HCT116 (cell line): ENCODE results near the gene RPL13. TPM values are rescaled to one million over a fixed set of nuclear protein-coding genes. Genes with fewer than 3 reads are reported as not detected.

Source experiments
- ATAC-seq: fragments of 200-7000 bp; cut with Tn5 transposase; 2 replicates; pipeline ENCODE4 v1.9.1; 2020; ENCODE audit warnings: mild to moderate bottlenecking, moderate library complexity
- BruUV-seq: library from RNA; stranded (reverse); fragments of 400-500 nt; replicated peaks from 2 replicates; lab custom pipeline; 2021; lab: Mats Ljungman, UMichigan
- CTCF ChIA-PET: fragments of 300-600 bp; sonication (Branson Sonifier 250); formaldehyde crosslinking; loops from one replicate; lab custom pipeline; 2021; ENCODE audit warnings: antibody characterized with exemption; lab: Charles Lee
- POLR2A ChIA-PET: fragments of 300-600, 350-600 bp; sonication (Branson Sonifier 250); formaldehyde crosslinking; loops from one replicate; lab custom pipeline; 2021; ENCODE audit warnings: antibody characterized with exemption; lab: Charles Lee
- RAD21 ChIA-PET, 2 experiments: fragments of 300-600 bp; sonication (Branson Sonifier 250); formaldehyde crosslinking; loops; one replicate each; lab custom pipeline; 2023; ENCODE audit warnings: low total read pairs in 2 of 2; ENCODE audit not compliant: uncharacterized antibody in 2 of 2, unreplicated experiment in 2 of 2, low non-redundant PET in 1 of 2; lab: Charles Lee
- DNase-seq: peaks from one replicate; pipeline ENCODE4 v3.0.0-alpha.2; 2010; ENCODE audit warnings: low read depth, low spot score
- H2AFZ ChIP-seq: fragments of 200-600 bp; shearing (Covaris generic), sonication (generic); 2 replicates; pipeline ENCODE4 v1.6.1; 2017; ENCODE audit warnings: low read depth, mixed run types, mixed read lengths, antibody characterized with exemption, low read length; ENCODE audit not compliant: poor library complexity, severe bottlenecking
- H3K27ac ChIP-seq: 2 replicates; pipeline ENCODE4 v1.5.1; 2012; ENCODE audit warnings: low read depth, low read length
- H3K27me3 ChIP-seq: fragments of 200-600 bp; sonication (generic); 2 replicates; pipeline ENCODE4 v1.6.1; 2016; ENCODE audit warnings: mixed run types, low read length, mixed read lengths; ENCODE audit not compliant: insufficient read depth
- H3K36me3 ChIP-seq, 2 experiments: fragments of 200-500 bp in 1 of 2; fragments of 200-600 bp in 1 of 2; sonication (Bioruptor generic) in 1 of 2; sonication (generic) in 1 of 2; 2 replicates each; pipeline versions ENCODE4 v1.5.1 to v1.6.1; 2014 to 2016; ENCODE audit warnings: low read length in 2 of 2, inconsistent platforms in 1 of 2, mixed read lengths in 1 of 2, mixed run types in 1 of 2; ENCODE audit not compliant: insufficient read depth in 2 of 2, control insufficient read depth in 1 of 2
- H3K4me1 ChIP-seq, 2 experiments: fragments of 200-600 bp in 1 of 2; sonication (generic) in 1 of 2; 2 replicates each; pipeline versions ENCODE4 v1.5.1 to v1.6.1; 2012 to 2017; ENCODE audit warnings: low read length in 2 of 2, inconsistent platforms in 1 of 2, mild to moderate bottlenecking in 1 of 2, mixed read lengths in 1 of 2, mixed run types in 1 of 2, moderate library complexity in 1 of 2; ENCODE audit not compliant: insufficient read depth in 2 of 2, control insufficient read depth in 1 of 2
- H3K4me2 ChIP-seq: fragments of 200-600 bp; sonication (generic); 2 replicates; pipeline ENCODE4 v1.6.1; 2017; ENCODE audit warnings: mixed run types, low read length, mixed read lengths
- H3K4me3 ChIP-seq, 2 experiments: fragments of 200-600 bp in 1 of 2; sonication (generic) in 1 of 2; replicated peaks in 1 of 2; 2 replicates each; pipeline ENCODE4 v1.5.1; 2011 to 2016; ENCODE audit warnings: low read length in 2 of 2, control low read depth in 1 of 2, low read depth in 1 of 2, mild to moderate bottlenecking in 1 of 2, mixed read lengths in 1 of 2, mixed run types in 1 of 2
- H3K79me2 ChIP-seq: fragments of 200-600 bp; sonication (generic); 2 replicates; pipeline ENCODE4 v1.6.1; 2017; ENCODE audit warnings: mild to moderate bottlenecking, mixed run types, low read length, moderate library complexity, mixed read lengths; ENCODE audit not compliant: insufficient read depth
- H3K9ac ChIP-seq: fragments of 200-600 bp; sonication (generic); 2 replicates; pipeline ENCODE4 v1.6.1; 2016; ENCODE audit warnings: low read length, mixed read lengths
- H3K9me2 ChIP-seq: fragments of 200-600 bp; sonication (generic), shearing (Covaris generic); 2 replicates; pipeline ENCODE4 v1.6.1; 2017; ENCODE audit warnings: mixed run types, mild to moderate bottlenecking, moderate library complexity; ENCODE audit not compliant: insufficient read depth
- H3K9me3 ChIP-seq, 2 experiments: fragments of 200-500 bp in 1 of 2; fragments of 200-600 bp in 1 of 2; sonication (Bioruptor generic) in 1 of 2; sonication (generic) in 1 of 2; 2 replicates each; pipeline ENCODE4 v1.6.1; 2014 to 2017; ENCODE audit warnings: low read length in 2 of 2, mixed read lengths in 2 of 2, inconsistent platforms in 1 of 2, low read depth in 1 of 2, mild to moderate bottlenecking in 1 of 2, mixed run types in 1 of 2, moderate library complexity in 1 of 2; ENCODE audit not compliant: control insufficient read depth in 1 of 2, insufficient read depth in 1 of 2
- H4K20me1 ChIP-seq: fragments of 200-600 bp; sonication (generic), shearing (Covaris generic); 2 replicates; pipeline ENCODE4 v1.6.1; 2017; ENCODE audit warnings: mixed run types, mild to moderate bottlenecking, moderate library complexity; ENCODE audit not compliant: insufficient read depth
- CBX3 ChIP-seq: IDR thresholded peaks from 2 replicates; pipeline ENCODE4 v1.6.1; 2012; ENCODE audit warnings: low read depth
- CEBPB ChIP-seq: IDR thresholded peaks from 2 replicates; pipeline ENCODE4 v1.6.1; 2012; ENCODE audit warnings: low read depth
- EGR1 ChIP-seq: IDR thresholded peaks from 2 replicates; pipeline ENCODE4 v1.6.1; 2012; ENCODE audit warnings: low read depth
- EZH2 ChIP-seq: fragments of 200-600 bp; sonication (generic); IDR thresholded peaks from 2 replicates; pipeline ENCODE4 v1.6.1; 2017; ENCODE audit warnings: antibody characterized with exemption, mixed run types
- FOSL1 ChIP-seq: IDR thresholded peaks from 2 replicates; pipeline ENCODE4 v1.6.1; 2012; ENCODE audit warnings: low read depth
- JUND ChIP-seq: IDR thresholded peaks from 2 replicates; pipeline ENCODE4 v1.6.1; 2012
- POLR2A ChIP-seq: IDR thresholded peaks from 2 replicates; pipeline ENCODE4 v1.7.0; 2011; ENCODE audit warnings: borderline replicate concordance; ENCODE audit not compliant: insufficient read depth, insufficient read length; ENCODE audit errors: extremely low read depth
- POLR2AphosphoS5 ChIP-seq: IDR thresholded peaks from 2 replicates; pipeline ENCODE4 v1.6.1; 2011; ENCODE audit warnings: mild to moderate bottlenecking, low read depth, low read length, moderate library complexity
- RAD21 ChIP-seq: IDR thresholded peaks from 2 replicates; pipeline ENCODE4 v1.6.1; 2012; ENCODE audit warnings: low read depth, mild to moderate bottlenecking
- REST ChIP-seq: IDR thresholded peaks from 2 replicates; pipeline ENCODE4 v1.6.1; 2012; ENCODE audit warnings: low read depth
- SIN3A ChIP-seq: IDR thresholded peaks from 2 replicates; pipeline ENCODE4 v1.6.1; 2012; ENCODE audit warnings: low read depth
- SRF ChIP-seq: IDR thresholded peaks from 2 replicates; pipeline ENCODE4 v1.6.1; 2012; ENCODE audit warnings: low read depth
- TCF7L2 ChIP-seq: IDR thresholded peaks from 2 replicates; pipeline ENCODE4 v1.7.0; 2011; ENCODE audit warnings: borderline replicate concordance, inconsistent platforms; ENCODE audit not compliant: insufficient read depth, insufficient read length; ENCODE audit errors: extremely low read depth
- YY1 ChIP-seq: IDR thresholded peaks from 2 replicates; pipeline ENCODE4 v1.6.1; 2011; ENCODE audit warnings: low read length, low read depth, moderate library complexity, mild to moderate bottlenecking; ENCODE audit not compliant: insufficient replicate concordance; ENCODE audit errors: extremely low read depth
- ZFX ChIP-seq: fragments of 450-650 bp; IDR thresholded peaks from 2 replicates; pipeline ENCODE4 v1.6.1; 2017
- intact Hi-C: fragments of 100-400 bp; cut with micrococcal nuclease; formaldehyde crosslinking; loops from 2 replicates; pipeline ENCODE4 v1.10.0; 2022
- total RNA-seq: library from RNA; stranded (reverse); gene quantifications from one replicate; pipeline ENCODE4 v1.2.1, GENCODE V29; 2021; ENCODE audit not compliant: unreplicated experiment
- TF ChIP-seq, protein P1 (sequence below), 3 experiments: fragments of 200-600 bp in 1 of 3; sonication (generic) in 1 of 3; IDR thresholded peaks in 2 of 3; conservative IDR thresholded peaks in 1 of 3; 2 replicates each; pipeline ENCODE4 v1.5.1; 2012 to 2017; ENCODE audit warnings: low read depth in 2 of 3, low read length in 2 of 3, antibody characterized with exemption in 1 of 3, borderline replicate concordance in 1 of 3, control low read depth in 1 of 3, mild to moderate bottlenecking in 1 of 3, mixed read lengths in 1 of 3, mixed run types in 1 of 3, moderate library complexity in 1 of 3; ENCODE audit not compliant: insufficient read depth in 1 of 3
- TF ChIP-seq, protein P2 (sequence below): IDR thresholded peaks from 2 replicates; pipeline ENCODE4 v1.6.1; 2012
- TF ChIP-seq, protein P3 (sequence below): IDR thresholded peaks from 2 replicates; pipeline ENCODE4 v1.6.1; 2012

RPL13 gene
- total RNA-seq, 1 experiment from 2014 or later = 4,404 TPM

- ATAC-seq (no peak), DNase-seq (no peak)
- no peaks in the 10 kb centered on the region for H4K20me1 ChIP-seq
- RAD21 ChIA-PET = no interaction called here
- BruUV-seq = no TSS peak
- H3K36me3 ChIP-seq = peaks cover 3 to 6% of the 10 kb centered on the region in 2 experiments; a peak in 2 of 4 replicates
- H3K27me3 ChIP-seq = no peaks in the 10 kb centered on the region
- no peak overlapping the region for H3K4me2 ChIP-seq
- peaks cover 28 to 50% of the 10 kb centered on the region in 2 experiments for H3K4me1 ChIP-seq
- no peak overlapping the region for H3K4me3 ChIP-seq
- CTCF ChIA-PET = interaction anchor here (0.6 to 1.0 kb wide), 2 partner anchors 34 to 43 kb away, joined by 3 read pairs; no protein-coding TSS in a partner anchor
- intact Hi-C loops = loop anchor here (2.0 kb wide), 1 partner anchor 69 kb away; no protein-coding TSS in a partner anchor
- no peak overlapping the region for H3K9ac ChIP-seq
- no peaks in the 10 kb centered on the region for H3K9me2 ChIP-seq
- H3K9me3 ChIP-seq = no peaks in the 10 kb centered on the region
- POLR2A ChIA-PET = no interaction called here
- H2AFZ ChIP-seq = no peak overlapping the region
- H3K79me2 ChIP-seq = no peaks in the 10 kb centered on the region
- no peak overlapping the region for H3K27ac ChIP-seq
- no peak for TF ChIP-seq EZH2
- no peak for TF ChIP-seq SIN3A
- TF ChIP-seq, protein P1, sequence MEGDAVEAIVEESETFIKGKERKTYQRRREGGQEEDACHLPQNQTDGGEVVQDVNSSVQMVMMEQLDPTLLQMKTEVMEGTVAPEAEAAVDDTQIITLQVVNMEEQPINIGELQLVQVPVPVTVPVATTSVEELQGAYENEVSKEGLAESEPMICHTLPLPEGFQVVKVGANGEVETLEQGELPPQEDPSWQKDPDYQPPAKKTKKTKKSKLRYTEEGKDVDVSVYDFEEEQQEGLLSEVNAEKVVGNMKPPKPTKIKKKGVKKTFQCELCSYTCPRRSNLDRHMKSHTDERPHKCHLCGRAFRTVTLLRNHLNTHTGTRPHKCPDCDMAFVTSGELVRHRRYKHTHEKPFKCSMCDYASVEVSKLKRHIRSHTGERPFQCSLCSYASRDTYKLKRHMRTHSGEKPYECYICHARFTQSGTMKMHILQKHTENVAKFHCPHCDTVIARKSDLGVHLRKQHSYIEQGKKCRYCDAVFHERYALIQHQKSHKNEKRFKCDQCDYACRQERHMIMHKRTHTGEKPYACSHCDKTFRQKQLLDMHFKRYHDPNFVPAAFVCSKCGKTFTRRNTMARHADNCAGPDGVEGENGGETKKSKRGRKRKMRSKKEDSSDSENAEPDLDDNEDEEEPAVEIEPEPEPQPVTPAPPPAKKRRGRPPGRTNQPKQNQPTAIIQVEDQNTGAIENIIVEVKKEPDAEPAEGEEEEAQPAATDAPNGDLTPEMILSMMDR (IDR thresholded peaks at IDR 0.05 in 2 of 3, conservative IDR thresholded peaks at IDR 0.05 in 1 of 3; ENCODE audit: borderline replicate concordance in 1 of 3, insufficient read depth in 1 of 3, low read depth in 2 of 3, low read length in 2 of 3) = no peak
- no peak for TF ChIP-seq YY1
- TF ChIP-seq TCF7L2 = no peak
- TF ChIP-seq JUND = no peak
- no peak for TF ChIP-seq RAD21
- no peak for TF ChIP-seq SRF
- no peak for TF ChIP-seq FOSL1
- TF ChIP-seq EGR1 = no peak
- no peak for TF ChIP-seq POLR2A
- TF ChIP-seq, protein P2, sequence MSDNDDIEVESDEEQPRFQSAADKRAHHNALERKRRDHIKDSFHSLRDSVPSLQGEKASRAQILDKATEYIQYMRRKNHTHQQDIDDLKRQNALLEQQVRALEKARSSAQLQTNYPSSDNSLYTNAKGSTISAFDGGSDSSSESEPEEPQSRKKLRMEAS = no peak
- TF ChIP-seq CBX3 = no peak
- no peak for TF ChIP-seq ZFX
- no peak for TF ChIP-seq REST
- TF ChIP-seq CEBPB = no peak
- TF ChIP-seq, protein P3, sequence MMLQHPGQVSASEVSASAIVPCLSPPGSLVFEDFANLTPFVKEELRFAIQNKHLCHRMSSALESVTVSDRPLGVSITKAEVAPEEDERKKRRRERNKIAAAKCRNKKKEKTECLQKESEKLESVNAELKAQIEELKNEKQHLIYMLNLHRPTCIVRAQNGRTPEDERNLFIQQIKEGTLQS = no peak
- no peak for TF ChIP-seq POLR2AphosphoS5
Measured at GRCh38 chr16:89598199-89598598, 37.7 kb downstream of the RPL13 start.
